Sigmoid colon (tissue), 7 donors: ENCODE results near the gene ZNF646. TPM values are rescaled to one million over a fixed set of nuclear protein-coding genes. Genes with fewer than 3 reads are reported as not detected.
A peak's percentile ranks its signal among the peaks of the same experiment; 100 is the strongest.

Experiments used
- DNase-seq: peaks from one replicate; pipeline ENCODE4 v3.0.0-alpha.2; 2019
- H3K27ac ChIP-seq, 4 donors: fragments of 200-600 bp; sonication (generic); one replicate each; pipeline ENCODE4 v1.5.1; 2016 to 2019; ENCODE audit warnings: mild to moderate bottlenecking in 1 of 4
- H3K27me3 ChIP-seq, 3 donors: fragments of 200-600 bp; sonication (generic); one replicate each; pipeline ENCODE4 v1.5.1; 2019; ENCODE audit warnings: mild to moderate bottlenecking in 1 of 3
- H3K36me3 ChIP-seq, 4 donors: fragments of 200-600 bp; sonication (generic); one replicate each; pipeline ENCODE4 v1.5.1; 2016 to 2019
- H3K4me1 ChIP-seq, 4 donors: fragments of 200-600 bp; sonication (generic); one replicate each; pipeline ENCODE4 v1.5.1; 2017 to 2019
- H3K4me3 ChIP-seq, 4 donors: fragments of 200-600 bp; sonication (generic); one replicate each; pipeline ENCODE4 v1.5.1; 2017 to 2019; ENCODE audit warnings: mild to moderate bottlenecking in 2 of 4, moderate library complexity in 1 of 4
- H3K9me3 ChIP-seq, 4 donors: fragments of 200-600 bp in 3 of 4; sonication (generic) in 3 of 4; one replicate each; pipeline versions ENCODE4 v1.5.1 to v1.6.1; 2013 to 2019
- EP300 ChIP-seq, 4 donors: sonication (generic); formaldehyde crosslinking; IDR thresholded peaks; one replicate each; pipeline ENCODE4 v1.6.1; 2017; ENCODE audit warnings: antibody characterized with exemption in 4 of 4
- POLR2A ChIP-seq, 2 donors: fragments of 450-650 bp; IDR thresholded peaks; one replicate each; pipeline ENCODE4 v1.6.1; 2016; ENCODE audit warnings: antibody characterized with exemption in 2 of 2, mild to moderate bottlenecking in 2 of 2, moderate library complexity in 2 of 2
- POLR2AphosphoS5 ChIP-seq, 4 donors: sonication (generic); formaldehyde crosslinking; IDR thresholded peaks; one replicate each; pipeline ENCODE4 v1.6.1; 2017; ENCODE audit warnings: antibody characterized with exemption in 4 of 4
- WGBS, 2 donors: extraction: QIAGEN DNeasy Blood & Tissue Kit; methylation state at CpG; one replicate each; pipeline ENCODE4 v1.1.7; 2013; 5-methylcytosine and 5-hydroxymethylcytosine counted together
- intact Hi-C: fragments of 100-400 bp; cut with DNase I; formaldehyde crosslinking; loops from one replicate; pipeline ENCODE4 v1.15.1; 2023
- polyA plus RNA-seq, 3 donors: library from polyadenylated mRNA; stranded (reverse); fragments of 200-250 nt; gene quantifications; one replicate each; pipeline ENCODE4 v1.2.3, GENCODE V29; 2013
- total RNA-seq, 4 donors: library from RNA; depleted of rRNA; stranded (reverse); fragments of >200 nt; gene quantifications; one replicate each; pipeline ENCODE4 v1.1.0, GENCODE V29; 2016
- TF ChIP-seq, protein P1 (sequence below), 4 experiments: fragments of 450-650 bp in 3 of 4; fragments of 200-600 bp in 1 of 4; IDR thresholded peaks; one replicate each; pipeline ENCODE4 v1.5.1; 2016 to 2019; ENCODE audit warnings: antibody characterized with exemption in 4 of 4, mild to moderate bottlenecking in 3 of 4, moderate library complexity in 2 of 4
- donor health status: healthy with polysubstance abuse.
- donor health status: Bipolar disorder and iron deficiency.
- donor health status: healthy.

The ZNF646 gene
- total and polyA plus RNA-seq, 7 donors, result 1.8 to 15.0 (median 8.3) TPM

DNA sequence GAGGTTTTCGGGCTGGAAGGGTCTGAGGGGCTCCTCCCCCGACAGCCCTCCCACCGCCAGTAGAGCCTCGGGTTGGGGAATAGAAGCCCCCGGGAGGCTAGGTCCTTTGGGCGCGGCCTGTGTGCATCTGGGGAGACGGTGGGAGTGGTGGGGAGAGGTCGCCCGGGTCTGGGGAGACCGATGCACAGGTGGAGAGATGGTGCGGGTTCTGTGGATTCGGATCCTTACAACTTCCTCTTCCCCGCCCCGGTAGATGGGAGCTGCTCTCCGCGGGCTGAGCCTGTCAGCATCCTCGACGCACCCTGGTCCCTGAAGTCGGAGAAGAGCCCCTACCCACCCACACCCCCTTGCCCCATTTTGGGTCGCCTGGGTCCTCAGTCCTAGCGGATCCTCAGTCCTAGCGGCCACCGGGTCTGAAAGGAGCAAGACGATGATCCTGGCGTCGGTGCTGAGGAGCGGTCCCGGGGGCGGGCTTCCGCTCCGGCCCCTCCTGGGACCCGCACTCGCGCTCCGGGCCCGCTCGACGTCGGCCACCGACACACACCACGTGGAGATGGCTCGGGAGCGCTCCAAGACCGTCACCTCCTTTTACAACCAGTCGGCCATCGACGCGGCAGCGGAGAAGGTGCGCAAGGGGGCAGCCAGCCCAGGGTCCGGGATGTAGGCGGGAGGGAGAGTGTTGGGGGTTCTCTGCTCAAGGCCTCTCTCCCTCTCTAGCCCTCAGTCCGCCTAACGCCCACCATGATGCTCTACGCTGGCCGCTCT is 34.8 kb downstream of the ZNF646 start:
- Histone ChIP-seq H3K4me3 (peak overlapping the region; percentile 86 to 97 (median 86)), H3K36me3 (peaks cover 14 to 38% (median 26%) of the 10 kb centered on the region in 4 donors), H3K4me1 (peaks cover 0 to 32% (median 27%) of the 10 kb centered on the region in 4 donors), H3K27ac (peak overlapping the region; percentile 88 to 89 (median 89)), H3K27me3 (no peaks in the 10 kb centered on the region), H3K9me3 (no peaks in the 10 kb centered on the region)
- WGBS, 2 donors, result 45 to 51% methylated on average over 57 of the region's 57 CpGs
- DNase-seq, result no peak
- TF ChIP-seq, protein P1, sequence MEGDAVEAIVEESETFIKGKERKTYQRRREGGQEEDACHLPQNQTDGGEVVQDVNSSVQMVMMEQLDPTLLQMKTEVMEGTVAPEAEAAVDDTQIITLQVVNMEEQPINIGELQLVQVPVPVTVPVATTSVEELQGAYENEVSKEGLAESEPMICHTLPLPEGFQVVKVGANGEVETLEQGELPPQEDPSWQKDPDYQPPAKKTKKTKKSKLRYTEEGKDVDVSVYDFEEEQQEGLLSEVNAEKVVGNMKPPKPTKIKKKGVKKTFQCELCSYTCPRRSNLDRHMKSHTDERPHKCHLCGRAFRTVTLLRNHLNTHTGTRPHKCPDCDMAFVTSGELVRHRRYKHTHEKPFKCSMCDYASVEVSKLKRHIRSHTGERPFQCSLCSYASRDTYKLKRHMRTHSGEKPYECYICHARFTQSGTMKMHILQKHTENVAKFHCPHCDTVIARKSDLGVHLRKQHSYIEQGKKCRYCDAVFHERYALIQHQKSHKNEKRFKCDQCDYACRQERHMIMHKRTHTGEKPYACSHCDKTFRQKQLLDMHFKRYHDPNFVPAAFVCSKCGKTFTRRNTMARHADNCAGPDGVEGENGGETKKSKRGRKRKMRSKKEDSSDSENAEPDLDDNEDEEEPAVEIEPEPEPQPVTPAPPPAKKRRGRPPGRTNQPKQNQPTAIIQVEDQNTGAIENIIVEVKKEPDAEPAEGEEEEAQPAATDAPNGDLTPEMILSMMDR (IDR thresholded peaks at IDR 0.05), result no peak
- TF ChIP-seq EP300 (IDR thresholded peaks at IDR 0.05) (no peak), POLR2AphosphoS5 (IDR thresholded peaks at IDR 0.05) (no peak), POLR2A (IDR thresholded peaks at IDR 0.05) (no peak)
- intact Hi-C loops, result loop anchor here (5.0 kb wide), 1 partner anchor 33 kb away; no protein-coding TSS in a partner anchor

DNA sequence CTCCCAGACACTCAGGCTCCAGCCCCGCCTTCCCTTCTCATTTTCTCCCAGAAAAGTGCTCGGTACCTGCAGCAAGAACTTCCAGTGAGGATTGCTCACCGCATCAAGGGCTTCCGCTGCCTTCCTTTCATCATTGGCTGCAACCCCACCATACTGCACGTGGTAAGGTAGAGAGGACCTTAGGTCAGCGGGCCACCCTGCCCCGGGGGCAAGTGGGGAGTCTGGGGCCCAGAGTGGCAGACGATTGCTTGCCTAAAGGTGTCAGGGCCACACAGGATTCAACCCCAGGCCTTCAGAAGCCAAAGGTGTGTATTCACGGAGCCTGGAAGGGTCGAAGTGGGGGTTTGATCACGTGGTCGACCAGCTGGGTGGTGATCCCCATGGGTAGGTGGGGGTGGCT is 35.4 kb downstream of the ZNF646 start:
- Histone ChIP-seq H3K36me3 (peaks cover 14 to 38% (median 26%) of the 10 kb centered on the region in 4 donors), H3K27ac (peak overlapping the region; percentile 88 to 89 (median 89)), H3K4me3 (peak overlapping the region in 2 of 4 donors; percentile 86 to 97), H3K4me1 (peaks cover 0 to 36% (median 27%) of the 10 kb centered on the region in 4 donors), H3K9me3 (no peaks in the 10 kb centered on the region), H3K27me3 (no peaks in the 10 kb centered on the region)
- DNase-seq, result no peak
- WGBS, 2 donors, result 88 to 93% methylated on average over 12 of the region's 12 CpGs
- TF ChIP-seq POLR2AphosphoS5 (IDR thresholded peaks at IDR 0.05), result no peak
- intact Hi-C loops, result loop anchor here (5.0 to 10.0 kb wide), 2 partner anchors 33 to 345 kb away; partner anchors contain the start of gene ARMC5

DNA sequence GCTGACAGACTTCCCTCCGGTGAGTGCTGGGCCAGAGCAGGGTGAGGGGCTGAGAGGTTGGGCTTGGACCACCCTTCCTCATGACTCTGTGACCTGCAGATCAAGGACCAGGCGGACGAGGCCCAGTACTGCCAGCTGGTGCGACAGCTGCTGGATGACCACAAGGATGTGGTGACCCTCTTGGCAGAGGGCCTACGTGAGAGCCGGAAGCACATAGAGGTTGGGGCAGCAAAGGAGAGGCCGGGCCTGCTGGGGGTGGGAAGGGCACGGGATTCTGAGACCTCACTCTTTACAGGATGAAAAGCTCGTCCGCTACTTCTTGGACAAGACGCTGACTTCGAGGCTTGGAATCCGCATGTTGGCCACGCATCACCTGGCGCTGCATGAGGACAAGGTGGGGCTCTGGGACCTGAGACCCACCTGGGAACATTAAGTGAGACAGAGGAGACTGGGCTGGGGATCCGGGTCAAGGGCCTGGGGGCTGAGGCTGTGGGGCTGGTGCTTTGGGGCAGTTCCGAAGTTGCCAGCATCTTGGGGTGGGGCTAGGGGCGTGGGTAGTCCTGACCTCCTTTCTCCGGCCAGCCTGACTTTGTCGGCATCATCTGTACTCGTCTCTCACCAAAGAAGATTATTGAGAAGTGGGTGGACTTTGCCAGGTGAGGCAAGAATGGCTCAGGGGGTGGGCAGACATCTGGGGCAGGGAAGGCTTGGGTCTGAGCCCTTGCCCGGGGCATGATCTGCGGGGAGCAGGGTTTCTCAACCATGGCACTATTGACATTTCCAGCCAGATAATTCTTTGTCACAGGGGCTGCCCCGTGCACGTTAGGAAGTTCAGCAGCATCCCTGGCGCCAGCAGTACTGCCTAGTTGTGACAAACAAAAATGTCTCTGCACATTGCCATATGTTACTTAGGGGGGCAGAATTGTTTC is 36.1 kb downstream of the ZNF646 start:
- Histone ChIP-seq H3K4me3 (no peak overlapping the region), H3K4me1 (peaks cover 0 to 39% (median 27%) of the 10 kb centered on the region in 4 donors), H3K27me3 (no peaks in the 10 kb centered on the region), H3K36me3 (peaks cover 14 to 38% (median 26%) of the 10 kb centered on the region in 4 donors), H3K9me3 (no peaks in the 10 kb centered on the region), H3K27ac (no peak overlapping the region)
- intact Hi-C loops, result loop anchor here (10.0 kb wide), 1 partner anchor 344 kb away; the partner anchor contains the start of gene ARMC5
- DNase-seq, result no peak
- WGBS, 2 donors, result 90 to 91% methylated on average over 26 of the region's 26 CpGs
- TF ChIP-seq POLR2AphosphoS5 (IDR thresholded peaks at IDR 0.05) (no peak), EP300 (IDR thresholded peaks at IDR 0.05) (no peak), POLR2A (IDR thresholded peaks at IDR 0.05) (no peak)
- TF ChIP-seq, protein P1 (IDR thresholded peaks at IDR 0.05), result no peak

GRCh38 chr16:31111881-31112466 is 37.8 kb downstream of the ZNF646 start:
- Histone ChIP-seq H3K36me3 (peaks cover 14 to 38% (median 26%) of the 10 kb centered on the region in 4 donors), H3K27me3 (no peaks in the 10 kb centered on the region), H3K4me1 (peaks cover 0 to 34% (median 24%) of the 10 kb centered on the region in 4 donors), H3K9me3 (no peaks in the 10 kb centered on the region), H3K27ac (no peak overlapping the region), H3K4me3 (no peak overlapping the region)
- no peak for TF ChIP-seq POLR2AphosphoS5 (IDR thresholded peaks at IDR 0.05)
- TF ChIP-seq, protein P1 (IDR thresholded peaks at IDR 0.05), result no peak
- no peak for TF ChIP-seq POLR2A (IDR thresholded peaks at IDR 0.05)
- no peak for TF ChIP-seq EP300 (IDR thresholded peaks at IDR 0.05)
- WGBS, 2 donors, result 93 to 95% methylated on average over 23 of the region's 23 CpGs
- intact Hi-C loops, result loop anchor here (10.0 kb wide), 1 partner anchor 343 kb away; the partner anchor contains the start of gene ARMC5
- no peak for DNase-seq
